MM.1S (cell line): ENCODE data around the gene RGPD8.

Source experiments
- EZH2 ChIP-seq: fragments of 300-600 bp; sonication (generic); optimal IDR thresholded peaks from 2 replicates; pipeline ENCODE3; 2017; ENCODE audit warnings: low read depth, mild to moderate bottlenecking, antibody characterized with exemption, low read length, mixed read lengths
- EZH2phosphoT487 ChIP-seq: fragments of 300-600 bp; sonication (generic); IDR thresholded peaks from 2 replicates; pipeline ENCODE4 v1.6.1; 2018; ENCODE audit warnings: antibody characterized with exemption, low read length
- TF ChIP-seq, protein P1 (sequence below): fragments of 300-600 bp; sonication (generic); IDR thresholded peaks from 2 replicates; pipeline ENCODE4 v1.5.1; 2016; ENCODE audit warnings: antibody characterized with exemption, low read length, mixed read lengths

DNA sequence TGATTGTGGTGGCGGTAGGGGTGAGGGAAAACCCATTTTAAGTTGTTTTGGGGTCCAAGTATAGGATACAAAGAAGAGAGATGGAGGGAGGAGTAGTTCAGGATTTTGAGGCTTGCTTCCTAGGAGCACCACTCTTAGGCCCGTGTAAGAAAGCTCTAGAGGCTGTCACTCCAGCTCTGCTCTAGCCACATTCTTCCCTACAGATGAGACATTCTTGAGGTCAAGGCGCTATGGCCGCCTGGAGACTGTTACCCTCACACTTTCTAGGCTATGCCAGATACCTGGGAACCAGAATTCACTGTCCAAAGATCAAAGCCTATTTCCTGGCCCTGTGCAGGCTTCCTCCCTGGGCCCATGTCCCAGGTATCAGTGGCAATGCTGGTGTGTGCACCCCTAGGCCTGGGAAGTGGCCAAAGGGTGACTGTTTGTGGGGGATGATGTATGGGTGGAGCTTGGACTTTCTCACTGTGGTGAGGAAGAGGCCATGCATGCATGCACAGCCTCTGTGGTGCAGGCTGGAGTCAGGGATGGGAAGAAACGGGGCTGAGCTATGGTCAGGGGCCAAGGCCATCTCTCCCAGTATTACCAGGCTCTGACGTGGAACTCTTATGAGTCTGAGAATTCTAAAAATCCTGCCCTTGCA lies 41.5 kb upstream of the RGPD8 start:
- TF ChIP-seq EZH2 (no peak), EZH2phosphoT487 (no peak)
- TF ChIP-seq, protein P1, sequence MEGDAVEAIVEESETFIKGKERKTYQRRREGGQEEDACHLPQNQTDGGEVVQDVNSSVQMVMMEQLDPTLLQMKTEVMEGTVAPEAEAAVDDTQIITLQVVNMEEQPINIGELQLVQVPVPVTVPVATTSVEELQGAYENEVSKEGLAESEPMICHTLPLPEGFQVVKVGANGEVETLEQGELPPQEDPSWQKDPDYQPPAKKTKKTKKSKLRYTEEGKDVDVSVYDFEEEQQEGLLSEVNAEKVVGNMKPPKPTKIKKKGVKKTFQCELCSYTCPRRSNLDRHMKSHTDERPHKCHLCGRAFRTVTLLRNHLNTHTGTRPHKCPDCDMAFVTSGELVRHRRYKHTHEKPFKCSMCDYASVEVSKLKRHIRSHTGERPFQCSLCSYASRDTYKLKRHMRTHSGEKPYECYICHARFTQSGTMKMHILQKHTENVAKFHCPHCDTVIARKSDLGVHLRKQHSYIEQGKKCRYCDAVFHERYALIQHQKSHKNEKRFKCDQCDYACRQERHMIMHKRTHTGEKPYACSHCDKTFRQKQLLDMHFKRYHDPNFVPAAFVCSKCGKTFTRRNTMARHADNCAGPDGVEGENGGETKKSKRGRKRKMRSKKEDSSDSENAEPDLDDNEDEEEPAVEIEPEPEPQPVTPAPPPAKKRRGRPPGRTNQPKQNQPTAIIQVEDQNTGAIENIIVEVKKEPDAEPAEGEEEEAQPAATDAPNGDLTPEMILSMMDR: no peak
